Hematopoietic multipotent progenitor cell (in vitro differentiated cells): Measurements from ENCODE around the gene KLHL11. TPM values are rescaled to one million over a fixed set of nuclear protein-coding genes. Genes with fewer than 3 reads are reported as not detected.
"Not testable (repeated sequence)": the region's sequence is repeated elsewhere in the genome, so short reads cannot be mapped to it uniquely, and the experiment has no call there.

Experiments
- DNase-seq, 3 donors: peaks; one replicate each; pipeline ENCODE4 v3.0.0-alpha.2; 2011 to 2015; ENCODE audit warnings: low read depth in 2 of 3, low spot score in 2 of 3
- total RNA-seq: library from RNA; depleted of rRNA; stranded (reverse); fragments of >200 nt; gene quantifications from one replicate; pipeline ENCODE4 v1.2.3, GENCODE V29; 2012

KLHL11 gene
- total RNA-seq, 1 donor: 21.8 TPM

- DNase-seq: not testable (repeated sequence)
These were observed 24.4 kb downstream of the KLHL11 start for GRCh38 chr17:41840781-41841180.

- DNase-seq: not testable (repeated sequence)
These were observed 25.8 kb downstream of the KLHL11 start for GRCh38 chr17:41839448-41839847.

- no peak for DNase-seq
These were observed 27.3 kb downstream of the KLHL11 start, which contains the start of gene KLHL10 for GRCh38 chr17:41837761-41838538. Gene KLHL10, plus strand, starts transcription at chr17:41837825. Its CDS starts 108 bp downstream, at chr17:41837933.

GRCh38 chr17:41836550-41837196 is 28.6 kb downstream of the KLHL11 start:
- DNase-seq: no peak

- DNase-seq: peak; percentile 6 to 58 (median 39)
These were observed 29.2 kb downstream of the KLHL11 start, which contains the start of gene NT5C3B for GRCh38 chr17:41835800-41836549. Gene NT5C3B, minus strand, starts transcription at chr17:41836232. Its CDS starts 39 bp downstream, at chr17:41836193.

- DNase-seq: no peak
These were observed 29.9 kb downstream of the KLHL11 start for GRCh38 chr17:41835214-41835799.

GRCh38 chr17:41829961-41830360 is 35.3 kb downstream of the KLHL11 start:
- DNase-seq: not testable (repeated sequence)

- DNase-seq: no peak
These were observed 39.9 kb downstream of the KLHL11 start for GRCh38 chr17:41825175-41825845.

GRCh38 chr17:41824086-41824485 is 41.1 kb downstream of the KLHL11 start:
- no peak for DNase-seq

- DNase-seq: no peak
These were observed 41.6 kb downstream of the KLHL11 start for GRCh38 chr17:41823580-41823979.

GRCh38 chr17:41823141-41823524 is 42.1 kb downstream of the KLHL11 start:
- DNase-seq: no peak

GRCh38 chr17:41822216-41823140 is 42.7 kb downstream of the KLHL11 start:
- DNase-seq: no peak

- no peak for DNase-seq
These were observed 43.4 kb downstream of the KLHL11 start for GRCh38 chr17:41821776-41822175.

GRCh38 chr17:41818024-41818423 is 47.2 kb downstream of the KLHL11 start:
- DNase-seq: no peak

- no peak for DNase-seq
These were observed 48.4 kb downstream of the KLHL11 start for GRCh38 chr17:41816637-41817320.

- no peak for DNase-seq
These were observed 51.0 kb downstream of the KLHL11 start for GRCh38 chr17:41814195-41814594.

GRCh38 chr17:41813699-41814124 is 51.5 kb downstream of the KLHL11 start:
- DNase-seq: no peak

GRCh38 chr17:41813152-41813680 is 52.0 kb downstream of the KLHL11 start:
- no peak for DNase-seq
